ENCODE results near the gene ADIPOQ.
A peak's percentile ranks its signal among the peaks of the same experiment; 100 is the strongest.
"Not testable (repeated sequence)": the region's sequence is repeated elsewhere in the genome, so short reads cannot be mapped to it uniquely, and the experiment has no call there.

Gene ADIPOQ

GRCh38 chr3:186806089-186807055 lies 36.1 kb upstream of the ADIPOQ start, which contains the start of gene RFC4:
RFC4 (minus strand) TSS chr3:186806482; CDS start chr3:186804713, 1,769 bp downstream.
- no peak for TF ChIP-seq CTCF (IDR thresholded peaks at IDR 0.05)

GRCh38 chr3:186807231-186807630 lies 35.3 kb upstream of the ADIPOQ start:
- H3K27me3 ChIP-seq, result no peaks in the 10 kb centered on the region

More at GRCh38 chr3:186806089-186807055, 36.1 kb upstream of the ADIPOQ start, which contains the start of gene RFC4:
- H3K9me3 ChIP-seq, result no peaks in the 10 kb centered on the region
- H3K36me3 ChIP-seq, result no peaks in the 10 kb centered on the region
- H3K27me3 ChIP-seq, result no peaks in the 10 kb centered on the region
- H3K27ac ChIP-seq, result peak within 1 kb of the TSS; percentile 84
- peaks cover 13 to 16% of the 10 kb centered on the region in 2 experiments for H3K4me1 ChIP-seq (ENCODE audit: control insufficient read depth in 1 of 2, insufficient read depth in 1 of 2, low read depth in 1 of 2, low read length in 1 of 2)
- H3K4me3 ChIP-seq (ENCODE audit: low read depth in 1 of 2, low read length in 1 of 2), result peak within 1 kb of the TSS; percentile 79 to 96

GRCh38 chr3:186810336-186810996 lies 32.0 kb upstream of the ADIPOQ start:
- Histone ChIP-seq H3K4me1 (ENCODE audit: control insufficient read depth in 1 of 2, insufficient read depth in 1 of 2, low read depth in 1 of 2, low read length in 1 of 2) (peaks cover 17 to 21% of the 10 kb centered on the region in 2 experiments), H3K36me3 (no peaks in the 10 kb centered on the region), H3K4me3 (ENCODE audit: low read depth in 1 of 2, low read length in 1 of 2) (no peak overlapping the region), H3K9me3 (no peaks in the 10 kb centered on the region), H3K27ac (no peak overlapping the region), H3K27me3 (no peaks in the 10 kb centered on the region)
- TF ChIP-seq CTCF (IDR thresholded peaks at IDR 0.05), result no peak

More at GRCh38 chr3:186807231-186807630, 35.3 kb upstream of the ADIPOQ start:
- H3K27ac ChIP-seq, result peak overlapping the region; percentile 84
- no peaks in the 10 kb centered on the region for H3K9me3 ChIP-seq
- peak overlapping the region in 1 of 2 experiments; percentile 96 for H3K4me3 ChIP-seq (ENCODE audit: low read depth in 1 of 2, low read length in 1 of 2)
- H3K4me1 ChIP-seq (ENCODE audit: control insufficient read depth in 1 of 2, insufficient read depth in 1 of 2, low read depth in 1 of 2, low read length in 1 of 2), result peaks cover 13 to 16% of the 10 kb centered on the region in 2 experiments
- no peaks in the 10 kb centered on the region for H3K36me3 ChIP-seq
- no peak for TF ChIP-seq CTCF (IDR thresholded peaks at IDR 0.05)

GRCh38 chr3:186811313-186811712 lies 31.2 kb upstream of the ADIPOQ start:
- not testable (repeated sequence) for H3K27ac ChIP-seq; H3K27me3 ChIP-seq; H3K36me3 ChIP-seq; H3K9me3 ChIP-seq; H3K4me3 ChIP-seq (ENCODE audit: low read depth in 1 of 2, low read length in 1 of 2)
- H3K4me1 ChIP-seq (ENCODE audit: control insufficient read depth in 1 of 2, insufficient read depth in 1 of 2, low read depth in 1 of 2, low read length in 1 of 2), result peaks cover 15 to 17% of the 10 kb centered on the region in 2 experiments

GRCh38 chr3:186814100-186814499 lies 28.4 kb upstream of the ADIPOQ start:
- no peak overlapping the region for H3K4me3 ChIP-seq (ENCODE audit: low read depth in 1 of 2, low read length in 1 of 2)
- no peak overlapping the region for H3K27ac ChIP-seq
- H3K27me3 ChIP-seq, result no peaks in the 10 kb centered on the region
- H3K4me1 ChIP-seq (ENCODE audit: control insufficient read depth in 1 of 2, insufficient read depth in 1 of 2, low read depth in 1 of 2, low read length in 1 of 2), result peaks cover 9 to 11% of the 10 kb centered on the region in 2 experiments
- H3K36me3 ChIP-seq, result no peaks in the 10 kb centered on the region
- H3K9me3 ChIP-seq, result no peaks in the 10 kb centered on the region
- TF ChIP-seq CTCF (IDR thresholded peaks at IDR 0.05), result no peak
